CD4-positive, alpha-beta T cell (primary cell): Measurements from ENCODE around the gene ATP1A4. TPM values are rescaled to one million over a fixed set of nuclear protein-coding genes. Genes with fewer than 3 reads are reported as not detected.

Source experiments
- ATAC-seq: fragments of 200-7000 bp; cut with Tn5 transposase; one replicate; pipeline ENCODE4 v1.10.0; 2022; ENCODE audit warnings: mild to moderate bottlenecking; ENCODE audit not compliant: poor library complexity
- CTCF ChIA-PET: fragments of 350-600 bp; sonication (Branson Sonifier 250); formaldehyde crosslinking; loops from one replicate; lab custom pipeline; 2021; ENCODE audit warnings: antibody characterized with exemption, inconsistent platforms; lab: Charles Lee
- POLR2A ChIA-PET: fragments of 350-600 bp; sonication (Branson Sonifier 250); formaldehyde crosslinking; loops from one replicate; lab custom pipeline; 2021; ENCODE audit warnings: antibody characterized with exemption, inconsistent platforms; lab: Charles Lee
- DNase-seq, 14 experiments: peaks; one replicate each; pipeline ENCODE4 v3.0.0-alpha.2; 2013 to 2020; ENCODE audit warnings: mixed read lengths in 2 of 14
- H3K27ac ChIP-seq, 2 donors: one replicate each; pipeline versions ENCODE4 v1.5.1 to v1.7.0; 2013; ENCODE audit warnings: low read length in 2 of 2, low read depth in 1 of 2, mild to moderate bottlenecking in 1 of 2
- H3K27me3 ChIP-seq, 2 experiments: 1 replicate in 1 of 2; 2 replicates in 1 of 2; pipeline versions ENCODE4 v1.6.1 to v1.7.0; 2013; ENCODE audit warnings: low read length in 2 of 2, control low read depth in 1 of 2, mild to moderate bottlenecking in 1 of 2, moderate library complexity in 1 of 2; ENCODE audit not compliant: insufficient read depth in 2 of 2, control insufficient read depth in 1 of 2
- H3K36me3 ChIP-seq: one replicate; pipeline ENCODE4 v1.6.1; 2013; ENCODE audit warnings: low read length, control low read depth; ENCODE audit not compliant: insufficient read depth
- H3K4me1 ChIP-seq: one replicate; pipeline ENCODE4 v1.6.1; 2013; ENCODE audit warnings: low read length, control low read depth; ENCODE audit not compliant: insufficient read depth
- H3K4me3 ChIP-seq: one replicate; pipeline ENCODE4 v1.5.1; 2013; ENCODE audit warnings: mild to moderate bottlenecking, low read length, moderate library complexity
- H3K9me3 ChIP-seq, 2 experiments: 1 replicate in 1 of 2; 2 replicates in 1 of 2; pipeline versions ENCODE4 v1.6.1 to v1.7.0; 2013; ENCODE audit warnings: low read length in 2 of 2, mild to moderate bottlenecking in 2 of 2, control low read depth in 1 of 2, moderate library complexity in 1 of 2; ENCODE audit not compliant: control insufficient read depth in 1 of 2, insufficient read depth in 1 of 2
- H3K27ac Mint-ChIP-seq: one replicate; pipeline ENCODE4 v1.8.0; 2020; ENCODE audit warnings: mixed read lengths
- H3K27me3 Mint-ChIP-seq: one replicate; pipeline ENCODE4 v1.8.0; 2021; ENCODE audit warnings: mixed read lengths
- H3K36me3 Mint-ChIP-seq: one replicate; pipeline ENCODE4 v1.8.0; 2021; ENCODE audit warnings: low read depth, mixed read lengths
- H3K4me1 Mint-ChIP-seq: one replicate; pipeline ENCODE4 v1.8.0; 2021; ENCODE audit warnings: low read depth, mixed read lengths
- H3K4me3 Mint-ChIP-seq: one replicate; pipeline ENCODE4 v1.8.0; 2020; ENCODE audit warnings: mild to moderate bottlenecking, mixed read lengths
- H3K9me3 Mint-ChIP-seq: one replicate; pipeline ENCODE4 v1.8.0; 2020; ENCODE audit warnings: mixed read lengths
- CTCF ChIP-seq: fragments of 200-600 bp; IDR thresholded peaks from one replicate; pipeline ENCODE4 v1.8.0; 2022; ENCODE audit warnings: antibody characterized with exemption, mild to moderate bottlenecking
- intact Hi-C, 2 experiments: fragments of 100-400 bp; cut with DNase I in 1 of 2; cut with micrococcal nuclease in 1 of 2; formaldehyde crosslinking; loops; one replicate each; pipeline versions ENCODE4 v1.15.1 to v1.9.0; 2023 to 2025; cut with DNase I, micrococcal nuclease
- polyA plus RNA-seq, 2 donors: library from polyadenylated mRNA; unstranded; fragments of 120-200 nt; gene quantifications; one replicate each; pipeline ENCODE4 v1.2.1, GENCODE V29; 2013
- total RNA-seq, 174 experiments: library from RNA in 2 of 174; stranded (reverse) in 2 of 174; gene quantifications; one replicate each; pipeline ENCODE4 v1.2.3 and lab custom pipeline; 2021 to 2026

The ATP1A4 gene
- under 1 TPM in 1 of 2 experiments, not detected in 1; 0.22 TPM for total RNA-seq
- 0.18 TPM for polyA plus RNA-seq (2013, experiment 1 of 2)
- polyA plus RNA-seq (2013, experiment 2 of 2), result 0.10 TPM
- total RNA-seq (lab: John Stamatoyannopoulos, UW), result 0 to 0.27 (median 0) reads per million in 172 experiments

DNA sequence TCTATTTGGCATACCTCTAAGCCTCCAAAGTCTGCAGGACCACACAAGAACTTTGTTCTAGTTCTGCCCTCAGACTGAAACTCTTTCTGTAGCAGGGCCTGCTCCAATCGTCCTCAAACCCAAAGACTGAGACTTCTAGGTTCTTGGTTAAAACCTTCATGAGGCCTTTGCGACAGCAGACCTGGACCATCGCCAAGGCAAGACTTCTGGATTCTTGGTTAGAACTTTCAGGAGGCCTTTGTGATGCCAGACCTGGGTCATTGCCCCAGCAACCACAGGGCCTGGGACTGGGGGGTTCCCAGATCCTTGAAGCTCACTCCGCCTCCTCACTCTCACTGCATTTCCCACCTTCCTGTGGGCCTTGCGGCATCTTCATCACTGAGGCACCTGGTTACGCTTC, at the start of gene ATP1A4:
Gene ATP1A4, plus strand, starts transcription at position 301 of the 400 bp plus-strand sequence. CDS start 438 bp downstream, outside the sequence.
- no peak within 1 kb of the TSS for H3K4me3 ChIP-seq
- H3K9me3 Mint-ChIP-seq, result no peaks in the 10 kb centered on the region
- CTCF ChIA-PET, result no interaction called here

DNA sequence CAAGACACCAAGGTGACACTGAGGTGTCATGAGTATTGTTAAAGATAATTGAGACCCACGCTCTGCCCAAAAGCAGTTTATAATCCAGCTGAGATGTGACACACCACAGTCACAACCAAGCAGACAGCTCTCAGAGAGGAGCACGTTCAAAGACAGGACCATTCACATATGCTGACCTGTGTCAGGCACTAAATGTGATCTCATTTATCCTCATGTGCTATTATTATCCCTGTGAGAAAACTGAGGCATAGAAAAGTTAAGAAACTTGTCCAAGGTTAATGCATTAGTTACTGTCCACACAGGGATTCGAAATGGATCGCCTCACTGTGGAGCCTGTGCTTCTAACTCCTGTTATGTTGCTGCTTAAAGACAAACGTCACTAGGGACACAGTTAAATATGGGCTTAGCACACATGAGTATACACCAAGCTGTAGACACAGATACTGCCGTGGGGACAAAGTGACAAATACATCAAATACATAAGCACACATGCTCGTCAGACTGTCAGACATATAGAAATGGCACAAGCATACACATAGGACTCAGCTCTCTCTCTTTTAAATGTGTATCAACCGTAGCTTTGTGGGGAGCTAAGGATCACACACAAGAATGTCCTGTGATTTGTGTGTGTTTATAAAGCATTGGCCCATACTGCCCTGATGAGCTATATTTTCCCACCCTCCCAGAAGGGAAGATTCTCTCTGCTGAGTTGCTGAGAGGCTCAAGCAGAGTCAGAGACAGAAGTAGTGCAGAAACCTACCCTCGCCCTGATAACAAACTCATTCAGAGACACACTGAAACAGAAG, 49.5 kb upstream of the ATP1A4 start:
- Histone ChIP-seq H3K27ac (peak overlapping the region in 1 of 2 donors; percentile 93), H3K4me1 (peaks cover 45% of the 10 kb centered on the region), H3K4me3 (no peak overlapping the region), H3K27me3 (no peaks in the 10 kb centered on the region), H3K36me3 (no peaks in the 10 kb centered on the region), H3K9me3 (no peaks in the 10 kb centered on the region)
- ChIA-PET POLR2A (interaction anchor here (0.6 to 2.9 kb wide), 8 partner anchors 71 to 274 kb away, joined by 3 to 27 read pairs (median 5); partner anchors contain the start of genes COPA, DCAF8, NCSTN and PEX19), CTCF (interaction anchor here (0.6 to 3.9 kb wide), 9 partner anchors 17 to 275 kb away, joined by 3 to 30 read pairs (median 5); partner anchors contain the start of genes PEX19 and PIGM)
- Mint-ChIP-seq H3K4me1 (peaks cover 51% of the 10 kb centered on the region), H3K27ac (peak overlapping the region; percentile 88), H3K27me3 (no peaks in the 10 kb centered on the region), H3K4me3 (no peak overlapping the region), H3K9me3 (no peaks in the 10 kb centered on the region), H3K36me3 (peaks cover 19% of the 10 kb centered on the region)
- ATAC-seq, result no peak
- intact Hi-C loops, result loop anchor here (1.0 to 10.0 kb wide), 5 partner anchors 90 to 275 kb away; partner anchors contain the start of gene CASQ1 (in 1 of the 2)
- DNase-seq, result no peak
- no peak for TF ChIP-seq CTCF

More for the DNA sequence above, at the start of gene ATP1A4:
- no peaks in the 10 kb centered on the region for H3K4me1 Mint-ChIP-seq
- TF ChIP-seq CTCF, result no peak
- no peaks in the 10 kb centered on the region for H3K36me3 Mint-ChIP-seq
- no peaks in the 10 kb centered on the region for H3K27me3 Mint-ChIP-seq
- intact Hi-C loops, result no loop called here
- H3K27ac ChIP-seq, result no peak within 1 kb of the TSS
- H3K27me3 ChIP-seq, result no peaks in the 10 kb centered on the region
- H3K4me3 Mint-ChIP-seq, result no peak within 1 kb of the TSS
- no peaks in the 10 kb centered on the region for H3K4me1 ChIP-seq
- POLR2A ChIA-PET, result no interaction called here
- H3K36me3 ChIP-seq, result no peaks in the 10 kb centered on the region
- ATAC-seq, result no peak
- DNase-seq, result no peak
- no peaks in the 10 kb centered on the region for H3K9me3 ChIP-seq
- no peak within 1 kb of the TSS for H3K27ac Mint-ChIP-seq

DNA sequence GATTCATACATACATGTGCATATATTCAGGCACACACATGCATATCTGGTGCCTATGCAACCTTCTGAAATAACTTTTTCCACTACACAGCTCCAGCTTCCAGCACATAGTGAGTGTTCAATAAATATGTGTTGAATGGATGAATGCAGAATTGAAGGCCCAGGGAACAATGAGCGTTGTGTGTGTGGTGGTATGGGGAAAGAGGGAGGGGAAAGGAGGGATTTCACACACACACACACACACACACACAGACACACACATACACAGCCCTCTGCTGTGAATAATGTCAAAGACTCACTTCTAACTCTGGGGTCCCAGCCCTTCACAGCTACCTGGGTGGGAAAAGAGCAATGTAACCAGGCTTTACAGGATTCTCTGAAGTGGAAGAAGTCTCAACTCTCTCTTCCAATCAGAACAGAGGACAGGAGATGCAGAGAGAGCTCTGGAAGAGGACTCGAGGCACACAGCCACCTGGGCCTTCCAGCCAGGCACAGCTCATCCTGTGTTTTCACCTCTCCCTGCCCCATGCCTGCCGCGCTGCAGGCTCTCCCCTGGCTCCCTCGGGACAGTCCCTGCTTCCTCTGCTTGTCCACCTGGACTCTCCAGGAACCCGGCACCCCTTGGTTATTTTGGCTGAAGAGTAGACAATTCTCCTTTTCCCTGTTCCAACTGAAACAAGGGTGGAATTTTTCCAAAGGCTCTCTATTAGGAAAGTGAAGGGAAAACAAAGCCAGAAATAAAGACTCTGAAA, 47.6 kb upstream of the ATP1A4 start:
- intact Hi-C loops, result loop anchor here (5.0 to 10.0 kb wide), 3 partner anchors 88 to 273 kb away; partner anchors contain the start of gene CASQ1 (in 1 of the 2)
- no peaks in the 10 kb centered on the region for H3K9me3 Mint-ChIP-seq
- no peak overlapping the region for H3K27ac ChIP-seq
- ChIA-PET CTCF (interaction anchor here (1.0 to 3.9 kb wide), 2 partner anchors 18 to 19 kb away, joined by 3 to 30 read pairs; no protein-coding TSS in a partner anchor), POLR2A (no interaction called here)
- H3K4me3 ChIP-seq, result no peak overlapping the region
- H3K4me1 ChIP-seq, result peaks cover 30% of the 10 kb centered on the region
- peaks cover 2% of the 10 kb centered on the region for H3K27me3 Mint-ChIP-seq
- no peaks in the 10 kb centered on the region for H3K9me3 ChIP-seq
- peaks cover 40% of the 10 kb centered on the region for H3K4me1 Mint-ChIP-seq
- H3K27ac Mint-ChIP-seq, result peak overlapping the region; percentile 88
- no peaks in the 10 kb centered on the region for H3K27me3 ChIP-seq
- H3K36me3 Mint-ChIP-seq, result peaks cover 5% of the 10 kb centered on the region
- no peaks in the 10 kb centered on the region for H3K36me3 ChIP-seq
- no peak overlapping the region for H3K4me3 Mint-ChIP-seq
- TF ChIP-seq CTCF, result no peak
- DNase-seq (no peak), ATAC-seq (no peak)
